ENCODE data around the gene SP140.

Gene SP140

GRCh38 chr2:230225486-230225885, at the start of gene SP140:
Gene SP140 (plus strand): TSS chr2:230225736. CDS start chr2:230225845, 109 bp downstream.
- DNase-seq = peak in 2 of 10 donors; percentile 11 to 13
- intact Hi-C loops (cut with DNase I) = no loop called here

DNA sequence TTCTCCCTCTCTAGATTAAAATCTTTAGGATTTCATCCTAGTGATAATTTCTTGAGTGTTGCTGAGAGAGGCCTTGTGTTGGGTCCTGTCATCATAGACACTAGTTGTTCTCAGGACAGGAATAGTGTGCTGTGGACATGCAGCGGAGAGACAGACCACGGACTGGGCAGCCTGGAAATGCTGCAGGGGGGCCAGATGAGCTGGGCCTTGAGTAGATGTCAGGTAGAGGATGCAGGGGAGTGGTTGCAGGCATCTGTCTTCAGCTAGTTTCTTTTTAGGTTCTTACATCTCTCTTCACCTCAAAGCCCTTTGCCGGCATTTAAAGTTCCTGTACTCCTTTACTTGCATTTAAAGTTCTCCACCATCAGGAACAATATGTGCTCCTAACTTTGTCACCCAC, 48.5 kb upstream of the SP140 start:
- no peak for DNase-seq
- intact Hi-C loops (cut with DNase I) = no loop called here

DNA sequence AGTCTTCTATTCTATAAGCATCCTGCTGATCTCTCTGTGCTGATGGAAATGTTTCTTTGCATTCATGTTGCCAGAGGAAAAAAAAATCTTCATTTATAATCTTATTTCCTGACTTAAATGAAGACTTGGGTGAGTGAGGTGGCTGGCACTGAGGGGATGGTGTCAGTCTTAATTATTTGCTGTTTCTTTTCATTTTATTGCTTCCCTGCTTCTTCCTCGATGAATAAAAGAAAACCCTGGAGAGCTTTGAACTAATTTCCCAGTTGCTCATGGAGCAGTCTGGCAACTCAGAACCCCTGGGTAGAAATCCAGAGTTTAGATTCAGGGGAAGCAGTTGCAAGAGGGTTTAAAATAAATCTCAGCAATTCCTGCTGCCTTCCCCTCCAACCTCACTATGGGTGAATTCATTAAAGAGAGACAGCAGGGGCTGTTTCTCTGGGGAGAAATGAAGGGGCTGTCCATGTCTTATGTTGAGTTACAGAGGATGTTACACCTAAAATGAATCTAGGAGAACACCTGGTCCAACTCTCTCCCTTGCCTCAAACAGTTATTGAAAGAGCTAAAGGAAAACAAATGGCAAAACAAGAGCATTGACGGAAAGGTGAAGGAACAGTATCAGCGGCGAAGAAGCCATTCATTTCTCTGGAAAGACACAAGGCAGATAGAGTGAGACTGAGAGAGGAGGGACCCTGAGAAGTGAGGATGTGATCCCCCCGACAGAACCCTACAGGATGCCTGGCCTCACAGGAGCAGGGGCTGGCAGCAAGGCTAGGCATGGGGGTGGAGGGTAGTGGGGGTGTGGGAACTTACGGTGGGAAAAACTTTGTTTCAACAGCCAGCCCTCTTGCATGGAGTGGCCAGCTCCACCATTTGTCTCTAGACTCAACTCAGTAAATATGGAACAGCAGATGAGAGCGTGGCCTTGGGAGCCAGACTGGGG, 46.7 kb upstream of the SP140 start:
- no peak for DNase-seq
- intact Hi-C loops (cut with DNase I) = no loop called here

- no peak for DNase-seq
- intact Hi-C loops (cut with DNase I) = no loop called here
Observed at GRCh38 chr2:230179907-230180306, 45.6 kb upstream of the SP140 start.

GRCh38 chr2:230181195-230181594, 44.3 kb upstream of the SP140 start:
- no peak for DNase-seq
- intact Hi-C loops (cut with DNase I) = no loop called here

DNA sequence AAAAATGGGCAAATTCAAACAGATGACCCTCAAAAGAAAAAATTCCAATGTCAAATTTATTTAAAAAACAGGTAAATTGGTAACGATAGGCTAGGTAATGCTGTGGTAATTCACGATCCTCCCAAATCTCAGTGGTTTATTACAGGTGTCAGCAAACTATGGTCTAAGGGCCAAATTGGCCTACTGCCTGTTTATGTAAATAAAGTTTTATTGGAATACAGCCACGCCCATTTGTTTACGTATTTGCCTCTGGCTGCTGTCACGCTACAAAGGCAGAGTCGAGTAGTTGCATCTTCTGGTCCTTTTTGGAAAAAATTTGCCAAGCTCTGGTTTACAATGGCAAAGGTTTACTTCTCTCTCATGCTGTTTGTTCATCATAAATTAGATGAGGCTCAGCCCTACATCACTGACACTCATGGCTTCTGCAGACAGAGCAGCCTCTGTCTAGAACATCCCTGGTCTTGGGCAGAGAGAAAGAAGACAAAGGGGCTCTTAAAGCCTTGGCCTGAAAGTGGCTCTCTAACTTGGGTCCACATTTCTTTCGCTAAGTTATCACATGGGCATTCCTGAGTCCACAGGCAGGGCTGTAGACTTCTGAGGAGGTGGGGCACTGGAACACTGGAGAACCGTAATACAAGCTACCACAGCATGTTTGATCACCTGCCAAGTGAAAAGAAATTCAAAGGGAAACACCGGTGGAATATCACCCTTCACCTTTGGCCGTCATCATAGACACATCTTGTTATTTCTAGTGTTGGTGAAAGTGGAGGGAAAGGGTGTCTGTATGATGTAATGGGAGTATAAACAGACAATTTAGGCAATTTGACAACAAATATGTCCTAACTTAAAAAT, 40.6 kb upstream of the SP140 start:
- no peak for DNase-seq
- intact Hi-C loops (cut with DNase I) = no loop called here

GRCh38 chr2:230202430-230203109, 23.0 kb upstream of the SP140 start:
- DNase-seq = no peak
- intact Hi-C loops (cut with DNase I) = no loop called here

- DNase-seq = no peak
- intact Hi-C loops (cut with DNase I) = no loop called here
Observed at GRCh38 chr2:230203110-230203676, 22.3 kb upstream of the SP140 start.

- no peak for DNase-seq
- intact Hi-C loops (cut with DNase I) = no loop called here
Observed at GRCh38 chr2:230205034-230205433, 20.5 kb upstream of the SP140 start.

- intact Hi-C loops (cut with DNase I) = no loop called here
- DNase-seq = no peak
Observed at GRCh38 chr2:230205721-230206120, 19.8 kb upstream of the SP140 start.

GRCh38 chr2:230208576-230208975, 17.0 kb upstream of the SP140 start:
- no peak for DNase-seq
- intact Hi-C loops (cut with DNase I) = no loop called here

DNA sequence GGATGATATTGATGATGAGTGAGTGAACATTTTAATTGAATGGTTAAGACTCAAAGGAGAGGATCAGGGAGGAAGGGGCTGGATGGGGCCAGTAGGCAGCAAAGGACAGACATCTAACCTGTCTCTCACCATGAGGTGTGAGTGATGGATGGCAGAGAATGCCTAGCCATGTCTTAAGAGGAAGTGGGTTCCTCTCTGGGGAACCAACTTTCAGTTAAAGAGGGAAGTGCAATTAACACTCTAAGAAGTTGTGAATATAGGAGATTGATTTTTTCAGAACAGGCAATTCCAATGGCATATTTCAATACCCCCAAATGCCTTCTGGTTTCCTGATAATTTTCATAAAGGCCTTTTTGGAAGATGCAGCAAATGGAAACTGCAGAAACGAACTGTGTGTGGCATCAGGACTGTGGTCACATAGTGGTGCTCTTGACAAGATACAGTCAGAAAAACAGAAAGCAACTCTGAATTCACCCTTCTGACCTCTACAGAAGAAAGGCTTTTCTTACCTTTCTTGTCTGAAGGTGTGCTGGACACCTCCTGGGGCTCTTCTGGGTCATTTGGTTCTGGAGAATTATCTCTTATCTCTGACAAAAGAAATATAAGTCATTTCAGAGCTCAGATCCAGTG, 16.0 kb upstream of the SP140 start:
- intact Hi-C loops (cut with DNase I) = no loop called here
- no peak for DNase-seq

GRCh38 chr2:230216489-230216888, 9.0 kb upstream of the SP140 start:
- intact Hi-C loops (cut with DNase I) = no loop called here
- DNase-seq = no peak

DNA sequence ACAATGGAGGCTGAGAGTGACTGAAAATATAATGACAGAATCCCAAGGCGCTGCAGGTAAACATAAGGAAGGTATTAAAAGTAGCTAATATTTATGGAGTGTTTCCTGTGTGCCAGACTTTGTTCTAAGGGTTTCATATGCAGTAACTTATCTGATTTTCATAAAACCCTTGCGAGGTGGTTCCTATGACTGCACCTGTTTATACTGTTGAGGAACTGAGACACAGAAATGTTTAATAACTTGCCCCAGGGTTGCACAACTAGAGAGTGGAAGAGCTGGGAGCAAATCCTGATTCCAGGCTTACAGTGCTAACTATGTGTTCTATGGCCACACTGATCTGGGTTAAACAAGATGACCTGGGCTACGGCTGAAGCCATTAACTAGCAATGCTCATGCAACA, 8.1 kb upstream of the SP140 start:
- intact Hi-C loops (cut with DNase I) = no loop called here
- no peak for DNase-seq

DNA sequence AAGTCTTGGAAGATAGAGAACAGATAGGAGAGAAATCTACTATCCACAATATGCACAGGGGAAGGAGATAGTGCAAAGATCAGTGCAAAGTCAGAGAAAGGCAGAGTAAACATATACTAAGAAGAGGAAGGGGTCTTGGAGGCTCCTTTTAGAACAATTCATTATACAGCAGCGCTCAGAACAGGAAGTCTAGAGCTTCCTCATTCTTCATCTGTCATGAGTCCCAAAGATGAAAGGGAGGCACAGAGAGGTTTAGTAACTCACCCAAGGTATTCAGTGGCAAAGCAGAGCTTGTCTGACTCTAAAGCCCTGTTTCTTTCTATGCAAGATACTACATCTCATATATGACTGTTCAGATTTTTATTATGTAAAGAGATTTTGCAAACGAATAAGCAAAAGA, 7.1 kb upstream of the SP140 start:
- DNase-seq = no peak
- intact Hi-C loops (cut with DNase I) = no loop called here

DNA sequence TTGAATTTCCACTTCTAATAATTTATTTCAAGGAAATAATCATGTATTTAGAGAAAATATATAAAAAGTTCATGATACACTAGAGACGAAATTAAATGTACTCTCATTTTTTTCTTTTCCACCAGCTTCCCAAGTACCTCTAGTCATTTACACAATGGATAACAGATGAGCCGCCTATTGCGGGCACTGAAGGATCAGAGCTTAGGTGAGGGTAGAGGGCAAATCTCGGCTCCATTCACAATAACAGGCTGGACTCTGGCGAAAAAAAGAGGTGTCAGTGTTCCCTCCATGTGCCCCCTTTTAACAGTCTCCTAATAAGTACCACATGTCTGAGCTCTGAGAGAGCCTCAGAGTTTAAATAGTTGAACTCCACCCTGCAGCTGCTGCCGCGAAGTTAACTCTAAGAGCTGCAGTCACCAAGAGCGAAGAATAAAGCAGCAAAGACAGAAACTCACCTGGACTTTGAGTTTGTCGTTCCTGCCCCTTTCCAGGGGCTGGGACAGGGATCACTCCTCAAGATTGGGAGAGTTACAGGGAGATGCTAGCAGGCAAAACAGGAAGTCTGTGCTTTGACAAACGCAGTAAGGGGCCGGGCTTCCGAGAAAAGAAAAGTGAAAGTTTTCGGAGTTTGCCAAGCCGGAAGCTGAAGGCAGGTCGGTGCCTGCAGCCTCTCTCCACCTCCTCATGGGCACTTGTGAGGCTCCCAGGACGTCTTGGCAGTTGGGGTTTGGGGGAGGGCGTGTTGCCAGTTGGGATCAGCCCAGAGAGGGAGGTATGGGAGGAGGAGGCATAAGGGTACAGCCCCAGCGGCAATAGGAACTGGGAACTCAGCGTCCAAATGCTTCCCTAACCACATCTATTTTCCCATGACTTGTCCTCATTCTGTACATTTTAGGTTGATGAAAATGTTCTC, 5.9 kb upstream of the SP140 start, which contains the start of gene SP110:
TSS of gene SP110 (minus strand) at position 566 of the 913 bp plus-strand sequence. CDS start 3,057 bp downstream, outside the sequence.
- intact Hi-C loops (cut with DNase I) = no loop called here
- DNase-seq = peak; percentile 25 to 93 (median 54)

GRCh38 chr2:230220347-230220969, 5.1 kb upstream of the SP140 start:
- no peak for DNase-seq
- intact Hi-C loops (cut with DNase I) = no loop called here

DNA sequence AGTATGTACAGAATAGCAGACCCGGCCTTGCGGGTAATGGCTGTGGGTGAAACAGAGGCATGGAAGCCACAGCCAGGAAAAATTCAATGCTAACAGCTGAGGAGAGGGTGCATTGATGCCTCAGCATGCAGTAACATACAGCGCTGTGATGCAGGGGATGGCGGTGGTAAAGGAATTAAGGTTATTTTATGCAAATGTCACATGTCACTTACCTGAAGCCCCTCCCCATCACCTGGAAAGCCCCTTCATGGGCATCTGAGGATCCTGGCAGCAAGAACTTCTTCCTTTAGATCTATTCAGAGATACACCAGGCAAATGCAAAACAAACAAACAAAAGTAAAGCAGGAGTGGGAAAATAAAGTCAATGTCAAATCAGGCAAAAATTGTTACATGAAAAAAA, 4.0 kb upstream of the SP140 start:
- DNase-seq = no peak
- intact Hi-C loops (cut with DNase I) = no loop called here
